NOMO-1 treated with DMSO at 0.1 percent for 48 hours (cell line): Measurements from ENCODE around the gene ITGA1.
"Not testable (repeated sequence)": the region's sequence is repeated elsewhere in the genome, so short reads cannot be mapped to it uniquely, and the experiment has no call there.

ENCODE experiments used
- DNase-seq: peaks from one replicate; lab custom pipeline; 2025; ENCODE audit not compliant: unreplicated experiment; lab: John Stamatoyannopoulos, UW

The ITGA1 gene

GRCh38 chr5:52827815-52828214 lies 40.1 kb downstream of the ITGA1 start:
- DNase-seq: no peak

- DNase-seq: no peak
Measured at GRCh38 chr5:52829664-52830063, 41.9 kb downstream of the ITGA1 start.

- no peak for DNase-seq
Measured at GRCh38 chr5:52830650-52831049, 42.9 kb downstream of the ITGA1 start.

GRCh38 chr5:52831786-52832511 lies 44.2 kb downstream of the ITGA1 start:
- peak; percentile 36 for DNase-seq

- no peak for DNase-seq
Measured at GRCh38 chr5:52834320-52834719, 46.6 kb downstream of the ITGA1 start.

- peak; percentile 4 for DNase-seq
Measured at GRCh38 chr5:52837068-52837467, 49.4 kb downstream of the ITGA1 start.

- no peak for DNase-seq
Measured at GRCh38 chr5:52837591-52838001, 49.9 kb downstream of the ITGA1 start.

- DNase-seq: no peak
Measured at GRCh38 chr5:52838326-52839015, 50.8 kb downstream of the ITGA1 start.

GRCh38 chr5:52839285-52839684 lies 51.6 kb downstream of the ITGA1 start:
- no peak for DNase-seq

GRCh38 chr5:52840277-52841050 lies 52.7 kb downstream of the ITGA1 start:
- DNase-seq: no peak

GRCh38 chr5:52841114-52841513 lies 53.4 kb downstream of the ITGA1 start:
- no peak for DNase-seq

- no peak for DNase-seq
Measured at GRCh38 chr5:52842111-52842510, 54.4 kb downstream of the ITGA1 start.

- no peak for DNase-seq
Measured at GRCh38 chr5:52844885-52845284, 57.2 kb downstream of the ITGA1 start.

GRCh38 chr5:52846182-52846842 lies 58.6 kb downstream of the ITGA1 start:
- no peak for DNase-seq

GRCh38 chr5:52848688-52849087 lies 61.0 kb downstream of the ITGA1 start:
- DNase-seq: not testable (repeated sequence)

- no peak for DNase-seq
Measured at GRCh38 chr5:52849544-52849943, 61.8 kb downstream of the ITGA1 start.

GRCh38 chr5:52853650-52854049 lies 65.9 kb downstream of the ITGA1 start:
- no peak for DNase-seq

GRCh38 chr5:52854301-52854700 lies 66.6 kb downstream of the ITGA1 start:
- no peak for DNase-seq

GRCh38 chr5:52854949-52855348 lies 67.2 kb downstream of the ITGA1 start:
- no peak for DNase-seq

GRCh38 chr5:52856564-52856963 lies 68.8 kb downstream of the ITGA1 start:
- peak; percentile 80 for DNase-seq

- DNase-seq: no peak
Measured at GRCh38 chr5:52859628-52860027, 71.9 kb downstream of the ITGA1 start.
